Natural killer cell (primary cell): ENCODE results near the gene FNBP1. TPM values are rescaled to one million over a fixed set of nuclear protein-coding genes. Genes with fewer than 3 reads are reported as not detected.
A peak's percentile ranks its signal among the peaks of the same experiment; 100 is the strongest.

Source experiments
- ATAC-seq, 3 donors: fragments of 150-1000 bp in 2 of 3; fragments of 200-7000 bp in 1 of 3; cut with Tn5 transposase; 1 replicate in 1 of 3; 2 replicates in 2 of 3; pipeline ENCODE4 v1.10.0; 2021; ENCODE audit warnings: mild to moderate bottlenecking in 2 of 3, moderate library complexity in 2 of 3
- DNase-seq, 2 donors: peaks; one replicate each; pipeline versions ENCODE4 v3.0.0 to v3.0.0-alpha.2; 2013 to 2021; ENCODE audit warnings: mixed read lengths in 1 of 2
- H3K27ac ChIP-seq: one replicate; pipeline ENCODE4 v1.5.1; 2013; ENCODE audit warnings: mild to moderate bottlenecking, low read length
- H3K27me3 ChIP-seq: one replicate; pipeline ENCODE4 v1.6.1; 2013; ENCODE audit warnings: low read length; ENCODE audit not compliant: control insufficient read depth, insufficient read depth
- H3K36me3 ChIP-seq: one replicate; pipeline ENCODE4 v1.6.1; 2013; ENCODE audit warnings: low read length; ENCODE audit not compliant: control insufficient read depth, insufficient read depth
- H3K4me1 ChIP-seq: one replicate; pipeline ENCODE4 v1.6.1; 2013; ENCODE audit warnings: low read length; ENCODE audit not compliant: control insufficient read depth, insufficient read depth
- H3K4me3 ChIP-seq: one replicate; pipeline ENCODE4 v1.5.1; 2013; ENCODE audit warnings: low read length
- H3K9me3 ChIP-seq: one replicate; pipeline ENCODE4 v1.6.1; 2013; ENCODE audit warnings: low read length; ENCODE audit not compliant: control insufficient read depth, insufficient read depth
- H3K27ac Mint-ChIP-seq, 2 donors: one replicate each; pipeline ENCODE4 v1.8.0; 2022; ENCODE audit warnings: mild to moderate bottlenecking in 2 of 2, mixed read lengths in 2 of 2, moderate library complexity in 1 of 2
- H3K27me3 Mint-ChIP-seq, 2 donors: one replicate each; pipeline ENCODE4 v1.8.0; 2022; ENCODE audit warnings: low read depth in 2 of 2, mixed read lengths in 2 of 2
- H3K36me3 Mint-ChIP-seq: one replicate; pipeline ENCODE4 v1.8.0; 2022; ENCODE audit warnings: mixed read lengths
- H3K4me1 Mint-ChIP-seq, 2 donors: one replicate each; pipeline ENCODE4 v1.8.0; 2022; ENCODE audit warnings: mixed read lengths in 2 of 2
- H3K4me3 Mint-ChIP-seq: one replicate; pipeline ENCODE4 v1.8.0; 2022; ENCODE audit warnings: mild to moderate bottlenecking, moderate library complexity, mixed read lengths
- H3K9me3 Mint-ChIP-seq, 2 donors: one replicate each; pipeline ENCODE4 v1.8.0; 2022; ENCODE audit warnings: mixed read lengths in 2 of 2
- WGBS: methylation state at CpG from one replicate; pipeline ENCODE4 v1.1.7; 2013; ENCODE audit warnings: missing lambda C conversion rate; ENCODE audit not compliant: insufficient coverage; 5-methylcytosine and 5-hydroxymethylcytosine counted together
- intact Hi-C: fragments of 100-400 bp; cut with micrococcal nuclease; formaldehyde crosslinking; loops from one replicate; pipeline ENCODE4 v1.14.2; 2022
- total RNA-seq, 4 donors: library from RNA; stranded (reverse); fragments of 120-200 nt in 1 of 4; gene quantifications; one replicate each; pipeline versions ENCODE4 v1.2.3 to v1.2.4, GENCODE V29; 2013 to 2022
- TF ChIP-seq, protein P1 (sequence below): fragments of 200-600 bp; IDR thresholded peaks from one replicate; pipeline ENCODE4 v1.8.0; 2022; ENCODE audit warnings: antibody characterized with exemption

FNBP1 gene
- total RNA-seq, 3 donors from 2014 or later (not counting 1 experiment from before 2014, with no cell fraction given), result 177 to 209 (median 203) TPM

DNA sequence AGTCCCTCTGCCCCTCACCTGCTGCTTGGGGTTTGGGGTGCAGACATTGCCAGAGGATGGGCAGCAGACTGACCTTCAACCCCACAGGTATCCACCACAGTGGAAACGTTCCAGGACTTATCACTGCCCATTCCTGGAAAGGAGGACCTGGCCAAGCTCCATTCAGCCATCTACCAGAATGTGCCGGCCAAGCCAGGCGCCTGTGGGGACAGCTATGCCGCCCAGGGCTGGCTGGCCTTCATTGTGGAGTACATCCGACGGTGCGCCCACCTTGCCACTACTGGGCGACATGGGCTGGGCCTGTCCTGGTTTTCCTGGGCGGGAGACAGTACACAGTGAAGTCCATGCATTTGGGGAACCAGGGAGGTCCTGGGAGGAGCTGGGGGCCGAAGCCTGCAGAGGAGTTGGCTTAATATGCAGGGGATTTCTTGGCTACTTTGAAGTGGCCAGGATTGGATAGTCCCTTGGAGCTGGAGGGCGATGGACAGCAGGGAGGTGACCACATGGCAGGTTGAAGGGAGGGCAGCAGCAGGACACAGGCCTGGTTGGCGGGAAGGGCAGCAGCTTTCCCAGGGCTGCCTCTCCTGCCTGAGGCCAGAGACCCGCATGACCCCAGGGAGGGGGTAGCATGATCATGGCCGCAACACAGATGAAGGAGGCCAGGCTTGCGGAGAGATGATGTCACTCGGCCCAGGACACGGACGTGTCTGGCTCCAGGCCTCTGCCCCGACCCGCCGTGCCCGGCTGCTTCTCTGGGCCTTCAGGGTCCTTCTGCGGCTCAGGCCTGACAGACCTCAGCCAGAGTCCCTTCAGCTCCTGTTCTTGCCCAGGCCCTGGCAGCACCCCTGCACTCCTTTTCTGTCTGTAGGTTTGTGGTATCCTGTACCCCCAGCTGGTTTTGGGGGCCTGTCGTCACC, 173.1 kb downstream of the FNBP1 start:
- 94% methylated on average over 24 of the region's 24 CpGs for WGBS
- peaks cover 43% of the 10 kb centered on the region for H3K36me3 ChIP-seq
- intact Hi-C loops, result loop anchor here (1.0 to 10.0 kb wide), 4 partner anchors 14 to 1865 kb away; no protein-coding TSS in a partner anchor
- ATAC-seq, result no peak
- TF ChIP-seq, protein P1, sequence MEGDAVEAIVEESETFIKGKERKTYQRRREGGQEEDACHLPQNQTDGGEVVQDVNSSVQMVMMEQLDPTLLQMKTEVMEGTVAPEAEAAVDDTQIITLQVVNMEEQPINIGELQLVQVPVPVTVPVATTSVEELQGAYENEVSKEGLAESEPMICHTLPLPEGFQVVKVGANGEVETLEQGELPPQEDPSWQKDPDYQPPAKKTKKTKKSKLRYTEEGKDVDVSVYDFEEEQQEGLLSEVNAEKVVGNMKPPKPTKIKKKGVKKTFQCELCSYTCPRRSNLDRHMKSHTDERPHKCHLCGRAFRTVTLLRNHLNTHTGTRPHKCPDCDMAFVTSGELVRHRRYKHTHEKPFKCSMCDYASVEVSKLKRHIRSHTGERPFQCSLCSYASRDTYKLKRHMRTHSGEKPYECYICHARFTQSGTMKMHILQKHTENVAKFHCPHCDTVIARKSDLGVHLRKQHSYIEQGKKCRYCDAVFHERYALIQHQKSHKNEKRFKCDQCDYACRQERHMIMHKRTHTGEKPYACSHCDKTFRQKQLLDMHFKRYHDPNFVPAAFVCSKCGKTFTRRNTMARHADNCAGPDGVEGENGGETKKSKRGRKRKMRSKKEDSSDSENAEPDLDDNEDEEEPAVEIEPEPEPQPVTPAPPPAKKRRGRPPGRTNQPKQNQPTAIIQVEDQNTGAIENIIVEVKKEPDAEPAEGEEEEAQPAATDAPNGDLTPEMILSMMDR, result no peak
- Mint-ChIP-seq H3K9me3 (no peaks in the 10 kb centered on the region), H3K27ac (peak overlapping the region; percentile 85 to 92), H3K27me3 (no peaks in the 10 kb centered on the region), H3K4me1 (peaks cover 47 to 57% of the 10 kb centered on the region in 2 donors), H3K4me3 (peak overlapping the region; percentile 65), H3K36me3 (no peaks in the 10 kb centered on the region)
- no peak for DNase-seq
- H3K27ac ChIP-seq, result peak overlapping the region; percentile 85
- no peaks in the 10 kb centered on the region for H3K27me3 ChIP-seq
- peaks cover 48% of the 10 kb centered on the region for H3K4me1 ChIP-seq
- H3K9me3 ChIP-seq, result no peaks in the 10 kb centered on the region
- H3K4me3 ChIP-seq, result peak overlapping the region; percentile 5

DNA sequence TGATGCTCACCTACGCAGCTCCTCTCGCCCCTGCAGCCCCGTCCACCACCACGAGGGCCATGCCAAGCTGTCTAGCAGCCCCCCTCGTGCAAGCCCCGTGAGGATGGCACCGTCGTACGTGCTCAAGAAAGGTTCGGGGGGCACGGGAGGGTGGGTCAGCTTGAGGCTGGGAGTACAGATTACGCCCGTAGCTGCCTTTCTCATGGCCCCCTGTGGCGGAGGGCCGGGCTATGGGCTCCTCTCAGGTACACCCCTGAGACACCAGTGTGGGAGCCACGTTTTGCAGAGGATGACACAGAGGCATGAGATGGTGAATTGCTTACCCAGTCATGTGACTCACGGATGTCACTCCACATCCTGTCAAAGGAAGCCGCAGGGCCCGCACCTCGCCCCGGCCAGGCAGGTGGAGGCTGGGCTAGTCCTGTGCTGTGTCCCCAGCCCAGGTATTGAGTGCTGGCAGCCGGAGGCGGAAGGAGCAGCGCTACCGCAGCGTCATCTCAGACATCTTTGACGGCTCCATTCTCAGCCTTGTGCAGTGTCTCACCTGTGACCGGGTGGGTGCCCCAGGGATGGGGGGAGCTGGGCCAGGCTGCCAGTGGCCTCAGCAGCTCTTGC, 174.0 kb downstream of the FNBP1 start:
- Mint-ChIP-seq H3K9me3 (no peaks in the 10 kb centered on the region), H3K4me3 (peak overlapping the region; percentile 65), H3K4me1 (peaks cover 50 to 57% of the 10 kb centered on the region in 2 donors), H3K27ac (peak overlapping the region; percentile 85 to 92), H3K36me3 (no peaks in the 10 kb centered on the region), H3K27me3 (no peaks in the 10 kb centered on the region)
- Histone ChIP-seq H3K27ac (peak overlapping the region; percentile 85), H3K27me3 (no peaks in the 10 kb centered on the region), H3K4me3 (peak overlapping the region; percentile 5), H3K9me3 (no peaks in the 10 kb centered on the region), H3K36me3 (peaks cover 35% of the 10 kb centered on the region), H3K4me1 (peaks cover 52% of the 10 kb centered on the region)
- 38% methylated on average over 28 of the region's 28 CpGs for WGBS
- intact Hi-C loops, result loop anchor here (1.0 to 10.0 kb wide), 4 partner anchors 15 to 1866 kb away; no protein-coding TSS in a partner anchor
- TF ChIP-seq, protein P1, result no peak
- peak; percentile 87 to 93 (median 92) for ATAC-seq
- peak; percentile 85 to 96 for DNase-seq

DNA sequence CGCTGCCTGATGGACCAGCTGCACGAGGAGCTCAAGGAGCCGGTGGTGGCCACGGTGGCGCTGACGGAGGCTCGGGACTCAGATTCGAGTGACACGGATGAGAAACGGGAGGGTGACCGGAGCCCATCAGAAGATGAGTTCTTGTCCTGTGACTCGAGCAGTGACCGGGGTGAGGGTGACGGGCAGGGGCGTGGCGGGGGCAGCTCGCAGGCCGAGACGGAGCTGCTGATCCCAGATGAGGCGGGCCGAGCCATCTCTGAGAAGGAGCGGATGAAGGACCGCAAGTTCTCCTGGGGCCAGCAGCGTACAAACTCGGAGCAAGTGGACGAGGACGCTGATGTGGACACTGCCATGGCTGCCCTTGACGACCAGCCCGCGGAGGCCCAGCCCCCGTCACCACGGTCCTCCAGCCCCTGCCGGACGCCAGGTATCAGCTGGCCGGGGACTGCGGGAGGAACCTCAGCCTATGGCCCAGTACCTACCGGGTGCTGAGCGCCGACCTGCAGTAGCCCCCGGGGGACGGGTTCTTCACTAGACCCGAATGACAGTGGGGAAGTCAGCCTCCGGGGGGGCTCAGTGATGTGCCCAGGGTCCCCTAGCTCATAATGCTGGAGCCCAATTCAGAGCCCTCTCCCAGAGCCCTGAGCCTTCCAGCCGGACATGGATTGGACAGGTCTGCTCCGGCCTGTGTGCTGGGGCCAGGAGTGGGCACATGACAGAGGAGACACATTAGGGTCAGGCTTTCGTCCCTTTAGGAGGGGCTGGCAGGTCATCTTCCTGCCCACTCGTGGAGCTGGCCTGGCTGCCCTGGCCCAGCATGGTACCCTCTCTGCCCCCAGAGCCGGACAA, 174.7 kb downstream of the FNBP1 start:
- H3K4me1 ChIP-seq, result peaks cover 59% of the 10 kb centered on the region
- peaks cover 27% of the 10 kb centered on the region for H3K36me3 ChIP-seq
- peaks cover 58 to 60% of the 10 kb centered on the region in 2 donors for H3K4me1 Mint-ChIP-seq
- peak overlapping the region; percentile 85 for H3K27ac ChIP-seq
- 88% methylated on average over 48 of the region's 48 CpGs for WGBS
- H3K9me3 ChIP-seq, result no peaks in the 10 kb centered on the region
- H3K27me3 Mint-ChIP-seq, result no peaks in the 10 kb centered on the region
- ATAC-seq (peak in 1 of 3 donors; percentile 2), DNase-seq (peak in 1 of 2 donors; percentile 33)
- H3K27me3 ChIP-seq, result no peaks in the 10 kb centered on the region
- H3K27ac Mint-ChIP-seq, result peak overlapping the region; percentile 85 to 92
- intact Hi-C loops, result loop anchor here (5.0 to 10.0 kb wide), 2 partner anchors 259 to 1867 kb away; no protein-coding TSS in a partner anchor
- no peaks in the 10 kb centered on the region for H3K9me3 Mint-ChIP-seq
- H3K4me3 Mint-ChIP-seq, result peak overlapping the region; percentile 65
- H3K36me3 Mint-ChIP-seq, result no peaks in the 10 kb centered on the region
- TF ChIP-seq, protein P1, result no peak
- no peak overlapping the region for H3K4me3 ChIP-seq
